Measurements from ENCODE around the gene CAMLG.

DNA sequence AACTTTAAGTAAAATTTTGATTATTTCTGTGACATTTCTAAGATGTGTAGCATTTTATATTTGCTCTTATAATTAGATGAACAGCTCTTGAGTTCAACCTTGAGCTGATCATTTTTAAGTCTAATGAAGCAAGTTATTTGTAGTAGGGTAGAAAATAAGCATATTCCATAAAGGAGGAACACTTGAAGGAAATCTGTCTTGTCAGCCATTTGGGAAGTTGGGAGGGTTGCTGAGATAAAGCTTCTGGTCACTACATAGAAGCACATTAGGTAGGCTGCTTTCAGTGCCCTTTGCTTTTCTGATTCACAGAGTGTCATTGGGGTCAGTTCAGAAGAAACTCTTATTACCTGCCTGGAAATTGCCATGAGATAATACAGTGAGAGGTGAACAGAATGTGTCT, 45.6 kb upstream of the CAMLG start:
- no peak for TF ChIP-seq EZH2 (IDR thresholded peaks at IDR 0.05; ENCODE audit: low read length, missing control alignments)
- TF ChIP-seq, protein P1, sequence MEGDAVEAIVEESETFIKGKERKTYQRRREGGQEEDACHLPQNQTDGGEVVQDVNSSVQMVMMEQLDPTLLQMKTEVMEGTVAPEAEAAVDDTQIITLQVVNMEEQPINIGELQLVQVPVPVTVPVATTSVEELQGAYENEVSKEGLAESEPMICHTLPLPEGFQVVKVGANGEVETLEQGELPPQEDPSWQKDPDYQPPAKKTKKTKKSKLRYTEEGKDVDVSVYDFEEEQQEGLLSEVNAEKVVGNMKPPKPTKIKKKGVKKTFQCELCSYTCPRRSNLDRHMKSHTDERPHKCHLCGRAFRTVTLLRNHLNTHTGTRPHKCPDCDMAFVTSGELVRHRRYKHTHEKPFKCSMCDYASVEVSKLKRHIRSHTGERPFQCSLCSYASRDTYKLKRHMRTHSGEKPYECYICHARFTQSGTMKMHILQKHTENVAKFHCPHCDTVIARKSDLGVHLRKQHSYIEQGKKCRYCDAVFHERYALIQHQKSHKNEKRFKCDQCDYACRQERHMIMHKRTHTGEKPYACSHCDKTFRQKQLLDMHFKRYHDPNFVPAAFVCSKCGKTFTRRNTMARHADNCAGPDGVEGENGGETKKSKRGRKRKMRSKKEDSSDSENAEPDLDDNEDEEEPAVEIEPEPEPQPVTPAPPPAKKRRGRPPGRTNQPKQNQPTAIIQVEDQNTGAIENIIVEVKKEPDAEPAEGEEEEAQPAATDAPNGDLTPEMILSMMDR (conservative IDR thresholded peaks at IDR 0.05 in 1 of 2, IDR thresholded peaks at IDR 0.05 in 1 of 2; ENCODE audit: low read depth in 1 of 2, low read length in 2 of 2): no peak

Data from fibroblast of lung (primary cell).